ENCODE data around the gene UMODL1.

GRCh38 chr21:42069843-42070242, 1.3 kb upstream of the UMODL1 start:
- TF ChIP-seq POLR2A (IDR thresholded peaks at IDR 0.05; ENCODE audit: low read length) (no peak), GATA1 (IDR thresholded peaks at IDR 0.05; ENCODE audit: low read depth, low read length) (no peak)

Data from erythroblast (primary cell).